DMS114 treated with DMSO at 0.1 percent for 48 hours (cell line): ENCODE results near the gene ATRN.
A peak's percentile ranks its signal among the peaks of the same experiment; 100 is the strongest.

Source experiments
- DNase-seq: peaks from one replicate; lab custom pipeline; 2025; ENCODE audit not compliant: unreplicated experiment; lab: John Stamatoyannopoulos, UW

Gene ATRN

DNA sequence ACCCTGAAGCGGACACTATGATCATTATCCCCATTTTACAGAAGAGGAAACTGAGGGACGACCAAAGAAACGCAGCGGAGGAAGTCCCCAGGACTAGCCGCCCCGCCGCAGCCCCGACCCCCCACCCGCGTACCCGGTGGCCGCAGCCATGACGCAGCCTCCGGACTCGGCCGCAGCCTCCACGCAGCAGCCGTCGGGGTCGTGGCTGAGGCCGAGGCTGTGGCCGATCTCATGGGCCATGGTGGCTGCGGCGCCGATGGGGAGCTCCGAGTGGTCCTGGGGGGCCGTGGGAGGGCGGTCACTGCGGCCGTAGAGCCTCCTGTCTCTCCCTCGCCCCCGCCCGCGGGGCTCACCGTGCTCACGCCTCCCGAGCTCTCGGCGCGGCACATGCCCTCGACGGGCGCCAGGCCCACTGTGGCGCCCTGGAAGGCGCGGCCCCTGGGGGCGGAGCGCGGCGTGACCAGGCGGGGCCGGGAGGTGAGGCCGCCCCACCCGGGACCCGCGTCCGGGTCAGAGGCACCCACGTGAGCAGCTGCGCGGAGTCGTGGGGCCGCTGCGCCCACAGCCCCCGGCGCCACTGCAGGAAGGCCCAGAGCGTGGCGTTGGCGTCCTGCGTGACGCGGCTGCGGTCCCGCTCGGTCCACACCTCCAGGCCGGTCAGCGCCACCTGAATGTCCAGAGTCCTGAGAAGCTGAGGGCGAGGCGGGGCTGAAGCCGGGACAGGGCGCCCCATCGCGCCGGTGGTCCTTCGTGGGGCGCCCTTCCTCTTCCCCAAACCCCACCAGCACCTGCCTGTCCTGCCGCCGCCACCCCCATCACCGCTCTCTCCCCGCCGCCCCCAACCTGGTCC lies 202.6 kb downstream of the ATRN start:
- no peak for DNase-seq

DNA sequence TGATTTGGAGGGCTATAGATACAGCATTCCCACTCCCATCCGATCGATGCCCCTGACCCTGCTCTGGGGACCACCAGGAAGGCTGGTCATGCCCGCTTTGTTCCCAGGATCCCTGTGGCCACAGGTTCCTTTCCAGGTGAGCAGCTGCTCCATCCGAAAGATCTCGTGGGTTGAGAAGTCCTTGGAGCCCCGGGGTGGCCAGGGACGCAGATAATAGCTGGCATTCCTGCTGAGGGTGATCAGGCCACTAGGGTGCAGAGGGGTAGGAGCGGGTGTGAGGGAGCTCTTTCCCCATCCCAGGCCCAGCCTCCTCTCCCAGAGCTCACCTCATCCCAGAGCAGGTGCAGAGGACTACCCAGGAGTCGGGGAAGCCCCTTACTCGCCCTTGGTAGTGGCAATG lies 203.6 kb downstream of the ATRN start:
- no peak for DNase-seq

DNA sequence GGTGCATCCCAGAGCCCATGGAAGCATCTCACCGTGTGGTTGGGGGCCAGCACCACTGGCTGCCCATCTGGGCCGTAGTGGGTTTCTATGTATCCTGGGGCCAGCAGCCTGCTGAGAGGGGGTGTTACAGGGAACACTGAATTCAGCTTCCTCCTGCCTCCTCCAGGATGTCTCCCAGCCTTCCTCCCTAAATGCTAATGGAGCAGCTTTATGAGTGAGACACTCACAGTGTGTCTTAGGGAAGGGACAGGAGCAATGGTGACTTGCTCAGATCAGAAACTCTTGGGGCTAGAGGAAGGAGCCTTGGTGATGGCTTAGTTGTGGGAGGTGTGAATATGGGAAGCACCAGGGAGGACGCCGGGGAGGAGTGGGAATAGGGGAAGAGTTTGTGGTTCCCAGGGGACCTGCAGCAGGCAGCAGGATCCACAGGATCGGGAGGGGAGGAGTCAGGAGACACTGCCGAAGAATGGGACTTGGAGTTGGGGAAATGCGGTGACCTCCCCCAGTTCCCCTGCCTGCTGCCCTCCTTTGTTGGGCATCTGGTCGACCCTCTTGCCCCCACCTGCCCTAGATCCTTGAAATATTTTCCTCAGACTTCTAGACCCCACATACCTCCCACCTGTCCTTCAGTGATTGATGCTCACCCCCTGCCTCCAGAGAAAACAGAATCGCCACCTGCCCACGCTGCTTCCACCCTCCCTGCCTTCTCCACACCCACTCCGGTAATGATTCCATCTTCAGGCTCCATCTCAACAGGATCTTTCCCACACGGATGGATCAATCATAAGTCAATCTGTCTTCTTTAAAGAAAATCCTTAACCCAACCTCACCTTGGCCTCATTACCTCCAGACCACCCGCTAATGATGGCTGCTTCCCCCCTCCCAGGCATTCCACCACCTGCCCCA lies 204.4 kb downstream of the ATRN start:
- no peak for DNase-seq

DNA sequence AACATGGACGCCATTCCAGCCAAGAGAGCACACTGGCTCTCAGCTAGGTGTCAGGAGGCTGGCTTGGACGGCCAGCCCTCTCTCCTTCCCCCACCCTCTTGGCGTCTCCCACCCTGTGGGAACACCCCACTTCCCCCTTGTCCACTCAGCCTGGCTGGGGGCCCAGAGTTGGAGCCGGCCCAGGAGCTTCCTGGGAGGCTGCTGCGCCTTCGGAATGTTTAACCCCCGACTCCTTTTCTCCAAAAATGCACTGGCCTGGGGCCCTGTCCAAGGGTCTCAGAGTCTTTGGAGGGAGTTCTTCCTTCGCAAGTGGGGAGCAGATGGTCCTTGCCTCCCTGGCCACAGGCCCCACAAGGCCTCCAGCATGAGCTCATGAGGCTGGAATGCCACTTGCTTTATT lies 206.9 kb downstream of the ATRN start:
- no peak for DNase-seq

DNA sequence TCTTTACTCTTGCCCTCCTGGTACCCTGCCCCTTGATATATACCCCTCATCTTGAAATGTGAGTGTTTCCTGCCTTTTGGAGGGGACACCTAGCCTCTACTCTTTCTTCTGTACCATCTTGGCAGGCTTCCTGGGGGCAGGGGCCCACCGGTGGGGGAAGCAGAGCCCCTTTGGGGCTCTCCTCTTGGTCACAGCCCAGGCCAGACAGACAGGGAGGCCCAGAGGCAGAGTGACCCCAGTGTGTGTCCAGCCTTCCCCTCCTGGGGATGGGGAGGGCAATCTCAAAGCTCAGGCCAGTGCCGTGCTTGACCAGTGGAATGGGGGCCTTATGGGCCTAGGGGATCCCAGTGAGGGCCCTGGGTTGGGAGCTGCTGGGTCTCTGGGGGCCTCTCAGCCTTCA lies 207.4 kb downstream of the ATRN start:
- no peak for DNase-seq

DNA sequence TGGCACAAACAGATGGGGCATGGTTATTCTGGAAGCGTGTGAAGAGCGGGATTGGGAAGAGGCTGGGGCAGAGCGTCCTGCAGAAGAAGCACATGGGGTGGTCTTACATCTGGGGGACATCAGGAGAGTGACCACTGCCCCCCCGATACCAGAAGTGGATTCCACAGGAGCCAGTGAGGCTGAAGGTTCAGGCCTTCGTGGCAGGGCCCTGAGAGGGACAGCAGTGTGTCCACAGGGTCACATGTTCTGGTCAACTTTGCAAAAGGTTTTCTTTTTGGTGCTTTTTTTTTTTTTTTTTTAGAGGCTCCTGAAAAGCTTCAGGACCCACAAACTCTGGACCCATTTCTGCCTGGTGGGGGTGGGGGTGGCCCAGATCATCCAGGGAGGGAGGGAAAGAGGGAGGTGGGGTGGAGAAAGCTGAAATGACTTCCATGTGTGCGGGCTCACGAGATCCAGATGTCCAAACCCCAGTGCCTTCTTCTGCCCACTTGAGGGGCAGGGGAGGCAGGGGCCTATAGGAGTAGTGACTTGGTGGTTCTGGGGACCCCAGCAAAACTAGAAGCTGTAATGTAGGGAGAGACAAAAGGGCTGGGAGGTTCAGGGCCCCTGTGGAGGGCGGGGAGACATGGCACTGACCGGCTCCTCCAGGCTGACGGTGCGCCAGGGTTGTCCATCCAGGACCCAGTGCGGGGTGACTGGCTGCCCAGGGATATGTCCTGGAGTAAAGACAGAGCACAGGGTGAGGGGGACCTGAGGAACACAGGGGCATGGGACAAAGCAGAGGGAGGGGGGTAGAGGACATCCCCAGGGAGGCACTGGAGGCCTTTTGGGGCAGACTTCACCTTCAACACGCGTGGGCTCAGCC lies 208.3 kb downstream of the ATRN start:
- DNase-seq: no peak

DNA sequence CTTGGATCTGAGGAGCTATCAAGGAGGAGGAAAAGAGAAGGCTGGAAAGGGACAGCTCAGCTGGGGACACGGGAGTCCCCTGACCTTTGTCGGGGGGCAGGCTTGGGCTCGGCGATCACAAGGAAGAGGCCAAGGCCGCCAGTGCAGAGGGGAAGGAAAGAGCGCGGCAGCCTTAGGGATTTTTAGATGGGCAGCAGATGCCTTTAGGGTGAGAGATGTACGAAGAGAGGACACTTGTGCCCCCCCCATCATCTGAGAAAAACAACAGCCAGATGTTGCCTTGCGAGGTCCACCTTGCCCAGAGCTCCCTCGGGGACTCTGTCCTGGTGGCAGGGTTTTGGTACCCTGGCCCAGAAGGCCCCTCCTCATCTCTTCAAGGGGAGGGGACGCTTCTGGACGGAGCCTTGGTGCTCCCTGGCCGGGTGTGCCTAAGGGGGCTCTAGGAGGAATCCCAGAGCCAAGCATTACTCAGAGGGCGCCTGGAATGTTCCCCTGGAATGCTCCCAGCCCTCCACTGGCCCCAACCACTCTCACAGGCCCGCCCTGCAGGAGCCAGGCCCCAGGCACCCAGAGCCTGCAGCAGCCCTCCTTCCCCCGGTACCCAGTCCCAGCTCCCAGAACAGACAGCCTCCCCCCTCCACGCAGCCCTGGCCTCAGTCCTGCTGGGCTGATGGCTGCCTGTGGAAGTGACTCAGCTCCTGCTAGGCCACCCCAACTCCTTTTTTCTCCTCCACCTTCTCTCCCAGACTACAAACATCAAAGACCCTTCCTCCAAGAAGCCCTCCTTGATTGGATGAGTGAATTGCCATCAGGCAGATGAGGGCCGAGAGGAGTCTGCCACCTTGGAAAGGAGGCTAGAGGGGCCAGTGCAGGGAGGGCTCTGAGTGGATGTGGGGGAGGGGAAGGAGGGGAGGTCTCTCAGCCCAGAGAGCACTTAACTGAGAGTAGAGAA lies 209.2 kb downstream of the ATRN start:
- DNase-seq: no peak

DNA sequence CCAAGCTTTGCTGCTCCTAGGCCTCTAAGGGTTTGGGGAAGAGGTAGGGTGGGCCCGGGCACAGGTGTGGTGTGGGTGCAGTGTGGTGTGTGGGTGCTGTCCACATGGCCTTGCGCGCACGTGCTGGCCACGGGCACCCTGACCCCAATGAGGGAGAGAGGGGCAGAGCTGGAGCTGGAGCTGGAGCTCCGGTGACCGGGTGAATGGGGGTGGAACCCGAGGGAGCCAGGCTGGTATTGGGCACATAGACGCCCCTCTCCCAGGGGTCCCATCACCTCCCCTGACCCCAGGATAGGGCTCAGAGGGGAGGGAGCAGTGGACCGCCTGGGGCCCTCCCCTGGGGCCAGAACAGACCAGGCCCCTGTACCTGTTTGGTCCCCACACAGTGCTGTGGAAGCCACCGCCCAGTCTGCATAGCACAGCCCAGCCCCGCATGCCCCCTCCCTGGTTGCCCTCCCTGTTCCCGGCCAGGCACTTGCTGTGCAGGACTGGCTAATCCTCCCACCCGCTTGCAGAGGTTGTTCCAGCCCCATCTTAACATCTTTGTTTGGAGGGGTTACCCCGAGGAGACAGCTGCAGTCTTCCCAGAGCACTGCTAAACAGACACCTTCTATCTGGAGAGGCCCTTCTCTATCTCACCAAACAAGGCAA lies 210.0 kb downstream of the ATRN start:
- no peak for DNase-seq

DNA sequence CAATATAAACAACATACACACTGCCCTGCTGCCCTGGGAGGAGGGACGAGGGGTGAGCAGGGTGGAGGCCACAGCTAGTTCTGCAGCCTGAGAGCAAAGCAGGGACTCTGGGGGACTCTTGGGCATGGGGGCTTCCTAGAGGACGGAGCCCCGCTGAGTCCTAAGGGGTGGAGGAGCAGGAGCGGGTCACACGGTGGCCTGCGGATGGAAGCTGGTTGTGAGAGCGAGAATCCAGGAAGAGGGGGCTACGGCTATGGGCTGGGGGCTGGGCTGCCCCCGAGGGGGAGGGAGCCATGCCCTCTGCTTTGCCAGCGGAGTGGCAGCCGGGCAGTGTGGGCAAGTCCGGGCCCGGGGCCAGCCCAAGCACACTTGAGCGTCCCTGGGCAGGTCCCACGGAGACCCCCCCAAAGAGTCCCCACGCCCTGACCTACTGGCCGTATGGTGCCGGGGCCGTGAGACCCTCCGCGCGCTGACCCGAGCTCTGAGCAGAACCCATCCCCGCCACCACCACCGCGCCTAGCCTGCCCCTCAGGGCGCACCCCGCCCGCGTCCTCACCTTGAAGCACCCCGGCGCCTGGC lies 210.6 kb downstream of the ATRN start:
- DNase-seq: no peak

DNA sequence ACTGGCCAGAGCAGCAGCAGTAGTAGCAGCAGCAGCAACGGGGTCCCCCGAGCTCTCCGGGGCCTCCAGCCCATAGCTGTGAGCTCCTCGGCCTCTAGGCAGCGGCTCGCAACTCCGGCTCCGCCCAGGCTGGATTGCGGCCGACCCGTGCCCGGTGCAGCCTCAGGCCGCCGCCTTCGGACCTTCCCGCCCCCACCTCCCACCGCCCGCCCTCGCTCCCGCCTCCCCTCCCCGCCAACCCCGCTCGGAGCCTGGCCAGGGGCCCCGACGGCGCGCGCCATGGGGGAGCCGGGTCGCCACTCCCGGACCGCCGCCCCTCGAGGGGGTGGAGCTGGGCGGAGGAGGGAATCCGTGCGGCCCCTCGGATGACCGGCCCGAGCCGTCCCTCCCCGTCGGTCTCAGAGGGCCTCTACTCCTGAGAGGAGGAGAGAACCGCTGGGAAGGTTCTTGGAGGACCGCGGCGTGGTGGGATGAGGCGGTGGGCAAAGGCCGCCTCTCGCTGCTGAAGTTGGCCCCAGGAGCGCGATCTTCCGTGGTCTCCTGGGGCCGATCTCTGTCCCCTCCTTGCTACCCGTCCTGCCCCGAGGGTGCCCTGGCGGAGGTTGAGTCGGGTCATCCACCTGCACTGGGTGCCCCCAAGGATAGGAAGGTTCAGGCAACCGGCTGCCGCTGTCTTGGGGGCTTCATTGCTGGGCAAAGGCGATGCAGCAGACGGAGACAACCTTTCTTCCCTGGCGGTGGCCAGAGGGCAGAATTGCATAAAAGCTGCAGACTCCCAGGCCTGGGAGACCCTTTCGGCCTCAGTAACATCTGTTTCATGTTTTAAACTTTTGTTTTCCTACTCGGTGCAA lies 211.3 kb downstream of the ATRN start, which contains the start of gene ADAM33:
Gene ADAM33 (minus strand): TSS at position 80 of the 851 bp plus-strand sequence. CDS start 6 bp downstream, at position 74.
- DNase-seq: no peak

DNA sequence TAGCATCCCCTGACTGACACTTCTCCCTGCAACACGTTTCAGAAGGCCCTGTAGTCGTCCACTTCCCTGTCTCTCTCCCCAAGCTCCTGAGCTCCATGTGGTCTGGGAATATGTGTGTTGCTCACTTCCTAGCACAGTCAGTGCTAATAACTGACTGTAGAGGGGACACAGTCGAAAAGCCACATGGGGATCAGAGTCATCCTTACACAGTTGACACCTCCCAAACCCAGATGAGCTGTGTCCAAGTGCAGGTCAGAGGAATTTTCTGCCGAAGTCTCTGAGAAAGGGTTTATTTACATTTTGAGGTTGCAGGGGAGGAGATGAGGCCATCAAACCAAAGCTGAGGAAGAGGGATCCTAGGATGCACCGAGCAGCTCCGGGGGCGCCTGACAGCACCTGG lies 214.5 kb downstream of the ATRN start:
- no peak for DNase-seq

DNA sequence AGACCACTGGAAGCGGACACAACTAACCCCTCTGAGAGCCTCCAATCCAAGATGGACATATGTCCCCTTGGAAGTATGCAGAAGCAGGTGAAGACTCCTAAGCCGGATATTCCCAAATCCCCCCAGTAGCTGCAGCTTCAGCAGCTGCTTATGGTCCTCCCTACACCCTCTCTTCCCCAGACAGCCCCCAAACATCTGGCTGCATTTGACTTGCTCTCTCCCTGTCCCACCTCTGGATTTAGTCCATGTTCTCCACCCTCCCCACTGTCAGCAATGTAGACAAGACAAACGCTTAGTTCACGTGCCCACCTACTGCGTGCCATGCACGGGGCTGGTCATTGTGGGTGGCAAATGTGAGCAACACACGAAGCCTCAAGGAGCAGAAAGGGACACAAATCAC lies 215.6 kb downstream of the ATRN start:
- DNase-seq: no peak

DNA sequence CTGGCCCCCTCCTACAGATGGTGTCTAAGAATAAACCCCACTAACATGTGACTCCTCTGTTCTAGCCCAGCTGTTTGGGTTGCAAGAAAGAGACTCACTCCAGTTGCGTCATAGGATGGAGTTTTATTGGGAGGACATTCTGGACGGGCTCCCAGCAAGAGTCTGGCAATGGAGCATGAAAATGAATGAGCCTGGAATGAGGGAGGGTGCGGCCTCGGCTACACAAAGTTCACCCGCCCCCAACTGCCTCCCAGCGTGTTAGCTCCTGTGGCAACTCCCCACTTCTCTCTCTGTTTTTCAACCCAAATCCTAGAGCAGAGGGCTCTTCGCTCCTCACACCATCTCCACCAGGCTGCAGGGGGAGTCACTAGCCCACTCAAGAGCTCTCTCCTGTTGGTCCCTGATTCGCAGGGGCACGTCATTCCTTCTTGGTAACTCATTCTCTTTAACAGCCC lies 216.1 kb downstream of the ATRN start:
- no peak for DNase-seq

DNA sequence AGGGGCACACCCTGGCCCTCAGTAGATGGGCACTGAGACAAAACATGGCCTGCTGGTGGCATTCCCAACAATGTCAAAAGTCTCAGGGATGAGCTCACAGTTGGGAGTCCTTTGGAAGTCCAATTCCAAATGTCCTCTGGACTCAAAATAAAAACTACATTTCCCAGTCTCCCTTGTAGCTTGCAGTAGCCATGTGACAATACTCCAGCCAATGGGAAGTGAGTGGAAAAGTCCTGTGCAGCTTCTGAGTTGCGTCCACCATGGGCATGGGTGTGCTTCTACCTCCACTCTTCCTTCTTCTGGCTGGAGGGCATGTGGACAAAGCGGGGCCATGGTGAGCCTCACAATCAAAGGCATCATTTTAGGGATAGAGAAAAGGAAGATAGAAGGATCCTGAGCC lies 216.8 kb downstream of the ATRN start:
- DNase-seq: peak; percentile 46

DNA sequence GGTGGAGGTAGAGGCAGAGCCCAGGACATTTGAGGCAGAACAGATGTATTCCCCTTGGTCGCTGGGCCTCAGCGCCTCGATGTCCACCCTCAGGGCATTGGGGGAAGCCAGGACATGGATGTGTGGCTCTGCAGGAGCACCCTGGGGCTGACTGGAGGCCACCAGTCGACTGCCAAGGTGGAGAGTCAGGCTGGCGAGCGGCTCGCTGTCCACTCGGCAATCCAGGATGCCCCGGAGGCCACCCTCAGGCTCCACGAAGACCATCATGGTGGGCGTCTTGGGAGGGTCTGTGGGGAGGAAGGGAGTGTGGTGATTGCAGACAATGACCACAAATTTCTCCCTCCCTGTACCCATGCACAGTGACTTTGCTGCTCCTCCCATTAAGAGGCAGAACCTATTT lies 219.2 kb downstream of the ATRN start:
- no peak for DNase-seq

DNA sequence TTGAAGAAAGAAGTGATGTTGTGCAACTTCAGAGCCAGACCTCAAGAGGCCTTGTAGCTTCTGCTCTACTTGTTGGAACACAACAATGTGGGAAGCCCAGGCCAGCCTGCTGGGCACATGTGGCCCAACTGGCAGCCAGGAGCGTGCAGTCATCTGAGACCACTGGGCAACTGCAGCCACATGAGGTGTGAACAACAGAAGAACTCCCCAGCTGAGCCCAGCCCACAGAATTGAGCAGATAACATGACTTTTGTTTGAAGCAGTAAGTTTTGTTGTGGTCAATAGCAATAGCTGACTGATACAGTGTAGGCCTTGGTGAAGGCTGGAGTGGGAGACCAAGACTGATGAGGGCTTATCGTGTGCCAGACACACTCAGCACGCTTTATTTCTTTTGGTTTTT lies 219.6 kb downstream of the ATRN start:
- DNase-seq: no peak

DNA sequence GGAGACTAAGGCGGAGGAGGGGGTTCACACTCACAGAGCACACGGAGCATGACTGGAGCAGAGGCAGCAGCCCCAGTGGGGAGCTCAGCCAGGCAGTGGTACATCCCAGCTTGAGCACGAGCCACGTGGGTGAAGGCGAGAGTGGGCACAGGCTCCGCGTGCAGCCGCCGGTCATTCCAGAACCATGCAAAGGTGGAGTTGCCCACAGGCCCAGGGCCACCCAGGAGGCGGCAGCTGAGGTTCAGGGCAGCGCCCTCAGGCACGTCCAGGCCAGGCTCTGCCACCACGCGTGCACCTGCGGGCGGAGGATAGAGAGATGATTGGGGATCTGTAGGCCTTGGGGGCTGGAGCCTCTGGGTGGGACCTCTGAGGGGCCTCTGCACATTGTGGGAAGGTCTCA lies 220.5 kb downstream of the ATRN start:
- no peak for DNase-seq

DNA sequence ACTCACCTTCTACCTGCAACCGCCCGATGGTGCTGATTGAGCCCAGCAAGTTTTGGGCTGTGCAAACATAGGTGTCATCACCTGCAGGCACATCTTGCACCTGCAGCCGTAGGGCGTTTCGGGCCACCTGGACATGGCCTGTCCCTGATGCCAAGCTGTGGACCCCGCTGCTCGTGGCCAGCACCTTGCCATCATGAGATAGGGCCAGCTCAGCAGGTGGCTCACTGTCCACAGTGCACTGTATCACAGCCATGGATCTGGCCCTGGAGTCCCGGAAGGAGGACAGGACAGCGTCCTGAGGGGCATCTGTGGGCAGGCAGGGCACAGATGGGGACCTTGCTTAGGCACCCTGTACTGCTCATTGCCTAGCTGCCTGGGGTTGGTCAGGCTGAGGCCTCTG lies 221.1 kb downstream of the ATRN start:
- DNase-seq: no peak
